HEK293 (cell line): Measurements from ENCODE around the gene MTRF1L.
"Not testable (repeated sequence)": the region's sequence is repeated elsewhere in the genome, so short reads cannot be mapped to it uniquely, and the experiment has no call there.

Experiments used
- CTCF ChIA-PET: fragments of 350-600 bp; formaldehyde crosslinking; extraction: SDS; loops from one replicate; lab custom pipeline; 2021; ENCODE audit warnings: antibody characterized with exemption; lab: Yijun Ruan, JAX
- POLR2A ChIA-PET: fragments of 300-600 bp; formaldehyde crosslinking; extraction: SDS; loops from one replicate; lab custom pipeline; 2020; ENCODE audit warnings: antibody characterized with exemption, inconsistent platforms; lab: Yijun Ruan, JAX
- H3K27ac ChIP-seq: fragments of 200-500 bp; sonication (Bioruptor generic); 2 replicates; pipeline ENCODE4 v1.5.1; 2014; ENCODE audit warnings: low read depth, low read length, control low read depth, inconsistent platforms; ENCODE audit errors: extremely low read depth
- H3K36me3 ChIP-seq, 2 experiments: fragments of 200-500 bp in 1 of 2; sonication (Bioruptor generic) in 1 of 2; 1 replicate in 1 of 2; 2 replicates in 1 of 2; pipeline ENCODE4 v1.5.1; 2014 to 2017; ENCODE audit warnings: inconsistent platforms in 2 of 2, low read length in 2 of 2; ENCODE audit not compliant: control insufficient read depth in 2 of 2, insufficient read depth in 1 of 2
- H3K4me1 ChIP-seq: fragments of 200-500 bp; sonication (Bioruptor generic); 2 replicates; pipeline ENCODE4 v1.5.1; 2014; ENCODE audit warnings: mild to moderate bottlenecking, low read length, inconsistent platforms; ENCODE audit not compliant: control insufficient read depth, insufficient read depth
- H3K4me3 ChIP-seq: 2 replicates; pipeline ENCODE4 v1.5.1; 2011; ENCODE audit warnings: low read depth, mild to moderate bottlenecking, control low read depth, low read length, moderate library complexity
- H3K9me3 ChIP-seq: fragments of 200-500 bp; sonication (Bioruptor generic); 2 replicates; pipeline ENCODE4 v1.5.1; 2014; ENCODE audit warnings: low read depth, low read length, inconsistent platforms; ENCODE audit not compliant: control insufficient read depth, insufficient read depth
- KLF9 ChIP-seq: fragments of 450-650 bp; formaldehyde crosslinking; IDR thresholded peaks from 2 replicates; pipeline ENCODE4 v1.5.1; 2016; ENCODE audit warnings: missing biosample characterization, missing genetic modification characterization, low read depth
- PRDM1 ChIP-seq: fragments of 450-650 bp; formaldehyde crosslinking; IDR thresholded peaks from 2 replicates; pipeline ENCODE4; 2016; ENCODE audit warnings: missing biosample characterization, missing genetic modification characterization
- SALL2 ChIP-seq: fragments of 450-650 bp; formaldehyde crosslinking; IDR thresholded peaks from 2 replicates; pipeline ENCODE4 v1.5.0; 2017; ENCODE audit warnings: missing biosample characterization, mild to moderate bottlenecking, missing genetic modification characterization, borderline replicate concordance
- TRIM28 ChIP-seq: IDR thresholded peaks from 2 replicates; pipeline ENCODE4 v1.6.1; 2011; ENCODE audit warnings: low read length, control low read depth, borderline replicate concordance
- ZBTB8A ChIP-seq: fragments of 450-650 bp; formaldehyde crosslinking; IDR thresholded peaks from 2 replicates; pipeline ENCODE4 v1.5.1; 2016; ENCODE audit warnings: missing biosample characterization, missing genetic modification characterization
- ZFP37 ChIP-seq: fragments of 450-650 bp; formaldehyde crosslinking; IDR thresholded peaks from 2 replicates; pipeline ENCODE4 v1.5.1; 2016; ENCODE audit warnings: missing biosample characterization, missing genetic modification characterization
- ZFP41 ChIP-seq: fragments of 450-650 bp; formaldehyde crosslinking; IDR thresholded peaks from 2 replicates; pipeline ENCODE4 v1.5.1; 2016; ENCODE audit warnings: missing biosample characterization, missing genetic modification characterization, borderline replicate concordance
- ZNF146 ChIP-seq: fragments of 450-650 bp; formaldehyde crosslinking; IDR thresholded peaks from 2 replicates; pipeline ENCODE4 v1.5.1; 2016; ENCODE audit warnings: missing biosample characterization, missing genetic modification characterization
- ZNF239 ChIP-seq: fragments of 450-650 bp; formaldehyde crosslinking; IDR thresholded peaks from 2 replicates; pipeline ENCODE4 v1.5.1; 2016; ENCODE audit warnings: missing biosample characterization, missing genetic modification characterization
- ZNF292 ChIP-seq: fragments of 450-650 bp; formaldehyde crosslinking; IDR thresholded peaks from 2 replicates; pipeline ENCODE4 v1.5.1; 2016; ENCODE audit warnings: low read depth, missing biosample characterization, missing genetic modification characterization, borderline replicate concordance
- ZNF433 ChIP-seq: fragments of 450-650 bp; formaldehyde crosslinking; IDR thresholded peaks from 2 replicates; pipeline ENCODE4 v1.5.1; 2016; ENCODE audit warnings: missing biosample characterization, missing genetic modification characterization, low read depth
- ZNF529 ChIP-seq: fragments of 450-650 bp; formaldehyde crosslinking; IDR thresholded peaks from 2 replicates; pipeline ENCODE4 v1.5.1; 2017; ENCODE audit warnings: missing genetic modification characterization, missing biosample characterization; ENCODE audit not compliant: insufficient replicate concordance
- ZNF560 ChIP-seq: fragments of 450-650 bp; formaldehyde crosslinking; IDR thresholded peaks from 2 replicates; pipeline ENCODE4 v1.5.1; 2017; ENCODE audit warnings: missing biosample characterization, missing genetic modification characterization, borderline replicate concordance
- ZNF561 ChIP-seq: fragments of 450-650 bp; IDR thresholded peaks from 2 replicates; pipeline ENCODE4 v1.5.1; 2018; ENCODE audit warnings: missing biosample characterization, missing genetic modification characterization, borderline replicate concordance
- ZNF747 ChIP-seq: fragments of 450-650 bp; formaldehyde crosslinking; IDR thresholded peaks from 2 replicates; pipeline ENCODE4 v1.5.1; 2016; ENCODE audit warnings: missing biosample characterization, missing genetic modification characterization
- TF ChIP-seq, protein P1 (sequence below): fragments of 450-650 bp; formaldehyde crosslinking; IDR thresholded peaks from 2 replicates; pipeline ENCODE4 v1.5.1; 2016; ENCODE audit warnings: missing biosample characterization, missing genetic modification characterization
- TF ChIP-seq, protein P2 (sequence below): fragments of 450-650 bp; formaldehyde crosslinking; IDR thresholded peaks from 2 replicates; pipeline ENCODE4 v1.5.1; 2016; ENCODE audit warnings: missing biosample characterization, missing genetic modification characterization
- TF ChIP-seq, protein P3 (sequence below): fragments of 450-650 bp; formaldehyde crosslinking; conservative IDR thresholded peaks from 2 replicates; pipeline ENCODE4 v1.5.1; 2016; ENCODE audit warnings: low read depth, missing biosample characterization, missing genetic modification characterization
- TF ChIP-seq, protein P4 (sequence below): fragments of 450-650 bp; formaldehyde crosslinking; IDR thresholded peaks from 2 replicates; pipeline ENCODE4 v1.5.1; 2016; ENCODE audit warnings: missing biosample characterization, missing genetic modification characterization

Gene MTRF1L

DNA sequence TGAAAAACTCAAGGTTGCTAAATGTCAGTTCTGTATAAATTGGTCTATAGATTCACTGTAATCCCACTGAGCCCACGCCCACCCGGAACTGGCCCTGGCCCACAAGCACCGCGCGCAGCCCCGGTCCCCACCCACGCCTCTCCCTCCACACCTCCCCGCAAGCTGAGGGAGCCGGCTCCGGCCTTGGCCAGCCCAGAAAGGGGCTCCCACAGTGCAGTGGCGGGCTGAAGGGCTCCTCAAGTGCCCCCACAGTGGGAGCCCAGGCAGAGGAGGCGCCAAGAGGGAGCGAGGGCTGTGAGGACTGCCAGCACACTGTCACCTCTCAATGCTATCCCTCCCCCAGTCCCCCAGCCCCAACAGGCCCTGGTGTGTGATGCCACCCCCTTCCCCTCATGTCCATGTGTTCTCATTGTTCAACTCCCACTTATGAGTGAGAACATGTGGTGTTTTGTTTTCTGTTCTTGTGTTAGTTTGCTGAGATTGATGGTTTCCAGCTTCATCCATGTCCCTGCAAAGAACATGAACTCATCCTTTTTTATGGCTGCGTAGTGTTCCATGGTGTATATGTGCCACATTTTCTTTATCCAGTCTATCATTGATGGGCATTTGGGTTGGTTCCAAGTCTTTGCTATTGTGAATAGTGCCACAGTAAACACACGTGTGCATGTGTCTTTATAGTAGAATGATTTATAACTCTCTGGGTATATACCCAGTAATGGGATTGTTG is 36.2 kb downstream of the MTRF1L start:
- CTCF ChIA-PET: interaction anchor here (1.4 kb wide), 1 partner anchor 13 kb away, joined by 4 read pairs; no protein-coding TSS in a partner anchor

DNA sequence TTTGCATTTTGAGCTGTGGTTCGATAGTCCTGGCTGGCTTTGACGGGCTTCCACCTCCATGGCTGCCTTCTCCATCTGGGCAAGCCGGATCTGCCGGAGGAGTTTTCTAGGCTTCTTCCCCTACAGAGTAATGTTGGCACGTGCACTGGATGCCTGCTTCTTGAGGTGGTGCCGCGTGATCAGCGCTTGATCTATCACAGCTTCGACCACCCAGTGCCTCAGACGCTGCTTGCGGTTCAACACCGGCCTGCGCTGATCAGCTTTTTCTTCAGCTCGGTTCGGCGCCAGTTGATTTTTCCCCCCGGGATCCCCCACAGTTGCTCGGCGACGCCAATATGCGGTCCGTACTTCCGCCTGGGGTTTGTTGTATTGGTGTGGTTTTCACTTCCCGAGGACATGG is 43.2 kb downstream of the MTRF1L start:
- ChIA-PET CTCF (no interaction called here), POLR2A (no interaction called here)
- H3K9me3 ChIP-seq: no peaks in the 10 kb centered on the region
- TF ChIP-seq, protein P1, sequence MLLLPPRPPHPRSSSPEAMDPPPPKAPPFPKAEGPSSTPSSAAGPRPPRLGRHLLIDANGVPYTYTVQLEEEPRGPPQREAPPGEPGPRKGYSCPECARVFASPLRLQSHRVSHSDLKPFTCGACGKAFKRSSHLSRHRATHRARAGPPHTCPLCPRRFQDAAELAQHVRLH (tag by site-specific recombination): no peak
- TF ChIP-seq TRIM28 (no peak), PRDM1 (tag by site-specific recombination) (no peak)
- no peaks in the 10 kb centered on the region for H3K36me3 ChIP-seq
- H3K4me1 ChIP-seq: no peaks in the 10 kb centered on the region
- no peak overlapping the region for H3K27ac ChIP-seq
- H3K4me3 ChIP-seq: no peak overlapping the region

More for the DNA sequence above, 36.2 kb downstream of the MTRF1L start:
- H3K36me3 ChIP-seq: peaks cover 12 to 19% of the 10 kb centered on the region in 2 experiments
- H3K4me1 ChIP-seq, H3K9me3 ChIP-seq, H3K4me3 ChIP-seq, H3K27ac ChIP-seq, POLR2A ChIA-PET: not testable (repeated sequence)
- TF ChIP-seq, protein P2, sequence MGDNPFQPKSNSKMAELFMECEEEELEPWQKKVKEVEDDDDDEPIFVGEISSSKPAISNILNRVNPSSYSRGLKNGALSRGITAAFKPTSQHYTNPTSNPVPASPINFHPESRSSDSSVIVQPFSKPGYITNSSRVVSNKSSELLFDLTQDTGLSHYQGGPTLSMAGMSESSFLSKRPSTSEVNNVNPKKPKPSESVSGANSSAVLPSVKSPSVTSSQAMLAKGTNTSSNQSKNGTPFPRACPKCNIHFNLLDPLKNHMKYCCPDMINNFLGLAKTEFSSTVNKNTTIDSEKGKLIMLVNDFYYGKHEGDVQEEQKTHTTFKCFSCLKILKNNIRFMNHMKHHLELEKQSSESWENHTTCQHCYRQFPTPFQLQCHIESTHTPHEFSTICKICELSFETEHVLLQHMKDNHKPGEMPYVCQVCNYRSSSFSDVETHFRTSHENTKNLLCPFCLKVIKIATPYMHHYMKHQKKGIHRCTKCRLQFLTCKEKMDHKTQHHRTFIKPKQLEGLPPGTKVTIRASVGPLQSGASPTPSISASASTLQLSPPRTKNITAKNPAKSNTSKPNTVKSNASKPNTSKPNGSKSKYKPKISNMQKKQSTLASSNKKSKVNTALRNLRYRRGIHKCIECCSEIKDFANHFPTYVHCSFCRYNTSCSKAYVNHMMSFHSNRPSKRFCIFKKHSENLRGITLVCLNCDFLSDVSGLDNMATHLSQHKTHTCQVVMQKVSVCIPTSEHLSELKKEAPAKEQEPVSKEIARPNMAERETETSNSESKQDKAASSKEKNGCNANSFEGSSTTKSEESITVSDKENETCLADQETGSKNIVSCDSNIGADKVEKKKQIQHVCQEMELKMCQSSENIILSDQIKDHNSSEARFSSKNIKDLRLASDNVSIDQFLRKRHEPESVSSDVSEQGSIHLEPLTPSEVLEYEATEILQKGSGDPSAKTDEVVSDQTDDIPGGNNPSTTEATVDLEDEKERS (tag by site-specific recombination): peak; percentile 51; the same call in 1 of the 2 replicates
- peak; percentile 96 for TF ChIP-seq ZNF146 (tag by site-specific recombination)
- TF ChIP-seq, all 188 proteins: peak for 2; not testable (repeated sequence) for 186

DNA sequence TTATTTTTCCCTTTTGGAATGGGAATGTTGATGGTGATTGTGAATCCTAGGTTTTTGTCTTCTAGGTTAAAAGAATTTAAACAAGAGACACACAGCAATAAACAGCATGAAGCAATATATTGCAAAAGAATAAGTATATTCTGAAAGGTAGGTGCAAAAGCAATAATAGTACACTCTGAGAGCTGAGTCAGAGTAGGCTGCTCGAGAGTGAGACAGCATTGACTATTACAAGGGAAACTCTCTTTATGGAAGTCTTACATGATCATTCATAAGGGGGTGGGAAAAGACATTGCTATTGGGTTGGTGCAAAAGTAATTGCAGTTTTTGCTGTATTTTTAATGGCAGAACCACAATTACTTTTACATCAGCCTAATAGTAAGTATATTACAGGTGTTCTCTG is 44.7 kb downstream of the MTRF1L start:
- no peak for TF ChIP-seq SALL2
- no peak for TF ChIP-seq ZNF292
- TF ChIP-seq ZFP37 (tag by site-specific recombination): no peak
- TF ChIP-seq ZNF560: no peak
- TF ChIP-seq, protein P3, sequence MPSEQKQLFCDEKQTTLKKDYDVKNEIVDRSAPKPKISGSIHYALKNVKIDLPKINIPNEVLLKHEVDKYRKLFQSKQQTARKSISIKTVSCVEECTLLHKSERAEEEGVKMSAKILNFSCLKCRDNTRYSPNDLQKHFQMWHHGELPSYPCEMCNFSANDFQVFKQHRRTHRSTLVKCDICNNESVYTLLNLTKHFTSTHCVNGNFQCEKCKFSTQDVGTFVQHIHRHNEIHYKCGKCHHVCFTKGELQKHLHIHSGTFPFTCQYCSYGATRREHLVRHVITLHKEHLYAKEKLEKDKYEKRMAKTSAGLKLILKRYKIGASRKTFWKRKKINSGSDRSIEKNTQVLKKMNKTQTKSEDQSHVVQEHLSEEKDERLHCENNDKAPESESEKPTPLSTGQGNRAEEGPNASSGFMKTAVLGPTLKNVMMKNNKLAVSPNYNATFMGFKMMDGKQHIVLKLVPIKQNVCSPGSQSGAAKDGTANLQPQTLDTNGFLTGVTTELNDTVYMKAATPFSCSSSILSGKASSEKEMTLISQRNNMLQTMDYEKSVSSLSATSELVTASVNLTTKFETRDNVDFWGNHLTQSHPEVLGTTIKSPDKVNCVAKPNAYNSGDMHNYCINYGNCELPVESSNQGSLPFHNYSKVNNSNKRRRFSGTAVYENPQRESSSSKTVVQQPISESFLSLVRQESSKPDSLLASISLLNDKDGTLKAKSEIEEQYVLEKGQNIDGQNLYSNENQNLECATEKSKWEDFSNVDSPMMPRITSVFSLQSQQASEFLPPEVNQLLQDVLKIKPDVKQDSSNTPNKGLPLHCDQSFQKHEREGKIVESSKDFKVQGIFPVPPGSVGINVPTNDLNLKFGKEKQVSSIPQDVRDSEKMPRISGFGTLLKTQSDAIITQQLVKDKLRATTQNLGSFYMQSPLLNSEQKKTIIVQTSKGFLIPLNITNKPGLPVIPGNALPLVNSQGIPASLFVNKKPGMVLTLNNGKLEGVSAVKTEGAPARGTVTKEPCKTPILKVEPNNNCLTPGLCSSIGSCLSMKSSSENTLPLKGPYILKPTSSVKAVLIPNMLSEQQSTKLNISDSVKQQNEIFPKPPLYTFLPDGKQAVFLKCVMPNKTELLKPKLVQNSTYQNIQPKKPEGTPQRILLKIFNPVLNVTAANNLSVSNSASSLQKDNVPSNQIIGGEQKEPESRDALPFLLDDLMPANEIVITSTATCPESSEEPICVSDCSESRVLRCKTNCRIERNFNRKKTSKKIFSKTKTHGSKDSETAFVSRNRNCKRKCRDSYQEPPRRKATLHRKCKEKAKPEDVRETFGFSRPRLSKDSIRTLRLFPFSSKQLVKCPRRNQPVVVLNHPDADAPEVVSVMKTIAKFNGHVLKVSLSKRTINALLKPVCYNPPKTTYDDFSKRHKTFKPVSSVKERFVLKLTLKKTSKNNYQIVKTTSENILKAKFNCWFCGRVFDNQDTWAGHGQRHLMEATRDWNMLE (tag by site-specific recombination): no peak
- TF ChIP-seq, protein P4, sequence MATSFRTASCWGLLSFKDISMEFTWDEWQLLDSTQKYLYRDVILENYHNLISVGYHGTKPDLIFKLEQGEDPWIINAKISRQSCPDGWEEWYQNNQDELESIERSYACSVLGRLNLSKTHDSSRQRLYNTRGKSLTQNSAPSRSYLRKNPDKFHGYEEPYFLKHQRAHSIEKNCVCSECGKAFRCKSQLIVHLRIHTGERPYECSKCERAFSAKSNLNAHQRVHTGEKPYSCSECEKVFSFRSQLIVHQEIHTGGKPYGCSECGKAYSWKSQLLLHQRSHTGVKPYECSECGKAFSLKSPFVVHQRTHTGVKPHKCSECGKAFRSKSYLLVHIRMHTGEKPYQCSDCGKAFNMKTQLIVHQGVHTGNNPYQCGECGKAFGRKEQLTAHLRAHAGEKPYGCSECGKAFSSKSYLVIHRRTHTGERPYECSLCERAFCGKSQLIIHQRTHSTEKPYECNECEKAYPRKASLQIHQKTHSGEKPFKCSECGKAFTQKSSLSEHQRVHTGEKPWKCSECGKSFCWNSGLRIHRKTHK (tag by site-specific recombination): no peak
- no peak for TF ChIP-seq ZFP41 (tag by site-specific recombination)
- TF ChIP-seq ZNF433 (tag by site-specific recombination): no peak
- TF ChIP-seq ZBTB8A (tag by site-specific recombination): no peak
- TF ChIP-seq KLF9 (tag by site-specific recombination): no peak
- TF ChIP-seq ZNF239 (tag by site-specific recombination): no peak
- no peak for TF ChIP-seq ZNF747 (tag by site-specific recombination)
- TF ChIP-seq ZNF529: no peak
- no peak for TF ChIP-seq ZNF561 (tag by site-specific recombination)
- TF ChIP-seq ZNF146 (tag by site-specific recombination): no peak
- TF ChIP-seq, all 188 proteins: peak for 0
- Histone ChIP-seq H3K4me1 (no peaks in the 10 kb centered on the region), H3K9me3 (no peaks in the 10 kb centered on the region), H3K36me3 (no peaks in the 10 kb centered on the region), H3K27ac (no peak overlapping the region), H3K4me3 (no peak overlapping the region)
- ChIA-PET CTCF (interaction anchor here (1.8 kb wide), 1 partner anchor 10 kb away, joined by 6 read pairs; no protein-coding TSS in a partner anchor), POLR2A (interaction anchor here (1.3 kb wide), 1 partner anchor 25 kb away, joined by 3 read pairs; the partner anchor contains the start of gene FBXO5)
